MCF 10A (cell line): ENCODE measurements around the gene ZBTB7C. TPM values are rescaled to one million over a fixed set of nuclear protein-coding genes. Genes with fewer than 3 reads are reported as not detected.

Experiments
- BruUV-seq: library from RNA; stranded (reverse); fragments of 400-500 nt; replicated peaks from 2 replicates; lab custom pipeline; 2021; lab: Mats Ljungman, UMichigan
- CTCF ChIA-PET: fragments of 300-600 bp; sonication (Branson Sonifier 250); formaldehyde crosslinking; extraction: SDS; loops from one replicate; lab custom pipeline; 2021; ENCODE audit warnings: antibody characterized with exemption, inconsistent platforms; lab: Yijun Ruan, JAX
- POLR2A ChIA-PET: fragments of 300-600, 350-650 bp; sonication (Branson Sonifier 250); formaldehyde crosslinking; extraction: SDS; loops from one replicate; lab custom pipeline; 2020; ENCODE audit warnings: antibody characterized with exemption, inconsistent platforms; lab: Yijun Ruan, JAX
- DNase-seq: peaks from one replicate; pipeline ENCODE4 v3.0.0-alpha.2; 2018; ENCODE audit not compliant: unreplicated experiment
- H3K27ac Mint-ChIP-seq: one replicate; pipeline ENCODE4 v1.8.0; 2022; ENCODE audit warnings: mild to moderate bottlenecking, low read depth, mixed read lengths; ENCODE audit not compliant: unreplicated experiment
- H3K27me3 Mint-ChIP-seq: one replicate; pipeline ENCODE4 v1.8.0; 2022; ENCODE audit warnings: mixed read lengths; ENCODE audit not compliant: insufficient read depth, unreplicated experiment
- H3K36me3 Mint-ChIP-seq: one replicate; pipeline ENCODE4 v1.8.0; 2022; ENCODE audit warnings: mild to moderate bottlenecking, moderate library complexity, mixed read lengths; ENCODE audit not compliant: insufficient read depth, unreplicated experiment
- H3K4me1 Mint-ChIP-seq: one replicate; pipeline ENCODE4 v1.8.0; 2022; ENCODE audit warnings: mixed read lengths; ENCODE audit not compliant: insufficient read depth, unreplicated experiment
- H3K4me3 Mint-ChIP-seq: one replicate; pipeline ENCODE4 v1.8.0; 2022; ENCODE audit warnings: mild to moderate bottlenecking, moderate library complexity, mixed read lengths; ENCODE audit not compliant: unreplicated experiment
- H3K9me3 Mint-ChIP-seq: one replicate; pipeline ENCODE4 v1.8.0; 2022; ENCODE audit warnings: mixed read lengths; ENCODE audit not compliant: unreplicated experiment
- intact Hi-C: fragments of 100-400 bp; cut with micrococcal nuclease; formaldehyde crosslinking; loops from 2 replicates; pipeline ENCODE4 v1.14.1; 2022
- total RNA-seq: library from RNA; stranded (reverse); gene quantifications from 2 replicates; pipeline ENCODE4 v1.2.3, GENCODE V29; 2022
- TF ChIP-seq, protein P1 (sequence below): fragments of 200-600 bp; IDR thresholded peaks from one replicate; pipeline ENCODE4 v1.8.0; 2022; ENCODE audit warnings: antibody characterized with exemption, mild to moderate bottlenecking; ENCODE audit not compliant: unreplicated experiment

ZBTB7C gene
- total RNA-seq, 1 experiment from 2014 or later, result 0.42 TPM

DNA sequence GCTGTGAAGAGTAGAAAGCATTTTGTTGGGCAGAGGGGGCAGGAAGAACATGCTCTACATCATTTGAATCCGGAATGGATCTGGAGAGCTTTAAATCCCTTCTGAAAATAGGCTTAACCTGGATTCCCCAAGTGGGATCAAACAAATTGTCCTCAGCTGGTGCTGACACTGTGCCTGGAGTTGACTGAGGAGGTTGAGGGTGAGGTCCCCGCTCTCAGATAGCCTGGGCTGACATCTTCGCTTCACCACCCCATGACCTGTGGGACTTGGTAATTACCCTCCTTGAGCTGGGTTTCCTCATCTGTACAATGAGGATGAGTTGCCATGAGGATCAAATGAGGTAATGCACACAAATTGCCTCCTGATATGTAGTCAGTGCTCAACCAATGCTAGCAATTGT lies 360.9 kb downstream of the ZBTB7C start:
- CTCF ChIA-PET, result interaction anchor here (1.7 to 3.1 kb wide), 2 partner anchors 17 to 397 kb away, joined by 6 to 15 read pairs; no protein-coding TSS in a partner anchor
- POLR2A ChIA-PET, result no interaction called here
- Mint-ChIP-seq H3K36me3 (no peaks in the 10 kb centered on the region), H3K27me3 (no peaks in the 10 kb centered on the region), H3K4me3 (no peak overlapping the region), H3K9me3 (peaks cover 7% of the 10 kb centered on the region), H3K4me1 (no peaks in the 10 kb centered on the region), H3K27ac (no peak overlapping the region)
- intact Hi-C loops, result no loop called here
- TF ChIP-seq, protein P1, sequence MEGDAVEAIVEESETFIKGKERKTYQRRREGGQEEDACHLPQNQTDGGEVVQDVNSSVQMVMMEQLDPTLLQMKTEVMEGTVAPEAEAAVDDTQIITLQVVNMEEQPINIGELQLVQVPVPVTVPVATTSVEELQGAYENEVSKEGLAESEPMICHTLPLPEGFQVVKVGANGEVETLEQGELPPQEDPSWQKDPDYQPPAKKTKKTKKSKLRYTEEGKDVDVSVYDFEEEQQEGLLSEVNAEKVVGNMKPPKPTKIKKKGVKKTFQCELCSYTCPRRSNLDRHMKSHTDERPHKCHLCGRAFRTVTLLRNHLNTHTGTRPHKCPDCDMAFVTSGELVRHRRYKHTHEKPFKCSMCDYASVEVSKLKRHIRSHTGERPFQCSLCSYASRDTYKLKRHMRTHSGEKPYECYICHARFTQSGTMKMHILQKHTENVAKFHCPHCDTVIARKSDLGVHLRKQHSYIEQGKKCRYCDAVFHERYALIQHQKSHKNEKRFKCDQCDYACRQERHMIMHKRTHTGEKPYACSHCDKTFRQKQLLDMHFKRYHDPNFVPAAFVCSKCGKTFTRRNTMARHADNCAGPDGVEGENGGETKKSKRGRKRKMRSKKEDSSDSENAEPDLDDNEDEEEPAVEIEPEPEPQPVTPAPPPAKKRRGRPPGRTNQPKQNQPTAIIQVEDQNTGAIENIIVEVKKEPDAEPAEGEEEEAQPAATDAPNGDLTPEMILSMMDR, result no peak
- DNase-seq, result no peak
- BruUV-seq, result no TSS peak

DNA sequence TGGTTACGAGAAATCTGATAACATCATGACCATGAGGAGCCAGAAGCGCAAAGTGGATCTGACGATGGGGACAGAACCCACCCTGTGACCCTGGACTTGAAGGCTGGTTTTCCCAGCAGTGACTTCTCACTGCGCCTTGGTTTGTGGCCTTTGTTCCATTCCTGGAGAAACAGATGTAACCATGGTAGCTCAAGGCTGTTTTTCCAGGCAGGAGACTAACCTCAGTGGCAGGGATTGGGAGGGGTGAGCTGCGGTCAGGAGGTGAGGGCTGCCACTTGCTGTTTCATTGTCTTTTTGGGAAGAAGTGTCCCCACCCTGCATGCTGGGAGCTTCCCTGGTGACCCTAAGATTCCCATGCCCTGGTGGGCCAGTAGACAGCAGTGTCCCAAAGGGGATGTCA lies 362.3 kb downstream of the ZBTB7C start:
- intact Hi-C loops, result no loop called here
- no peaks in the 10 kb centered on the region for H3K36me3 Mint-ChIP-seq
- TF ChIP-seq, protein P1, result no peak
- H3K4me3 Mint-ChIP-seq, result no peak overlapping the region
- no peak overlapping the region for H3K27ac Mint-ChIP-seq
- no TSS peak for BruUV-seq
- CTCF ChIA-PET, result interaction anchor here (0.6 to 3.1 kb wide), 6 partner anchors 14 to 400 kb away, joined by 3 to 15 read pairs (median 4); no protein-coding TSS in a partner anchor
- H3K27me3 Mint-ChIP-seq, result no peaks in the 10 kb centered on the region
- no peaks in the 10 kb centered on the region for H3K4me1 Mint-ChIP-seq
- no peak for DNase-seq
- POLR2A ChIA-PET, result no interaction called here
- H3K9me3 Mint-ChIP-seq, result peaks cover 7% of the 10 kb centered on the region

DNA sequence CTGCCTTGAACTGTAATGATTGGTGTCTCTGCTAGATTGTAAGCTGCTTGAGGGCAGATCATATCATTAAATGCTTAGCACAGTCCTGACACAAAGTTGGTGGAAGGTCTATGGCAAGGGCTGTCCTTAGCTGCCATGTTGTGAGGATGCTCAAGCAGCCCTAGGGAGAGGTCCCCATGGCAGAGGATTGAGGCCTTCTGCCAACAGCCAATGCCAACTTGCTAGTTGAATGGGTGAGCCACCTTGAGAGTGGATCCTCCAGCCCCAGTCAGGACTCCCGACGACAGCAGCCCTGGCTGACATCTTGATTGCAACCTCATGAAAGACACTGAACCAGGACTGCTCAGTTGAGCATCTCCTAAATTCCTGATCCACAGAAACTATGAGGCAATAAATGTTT lies 363.4 kb downstream of the ZBTB7C start:
- TF ChIP-seq, protein P1, result no peak
- no peak for DNase-seq
- no TSS peak for BruUV-seq
- Mint-ChIP-seq H3K27me3 (no peaks in the 10 kb centered on the region), H3K27ac (no peak overlapping the region), H3K4me3 (no peak overlapping the region), H3K4me1 (no peaks in the 10 kb centered on the region), H3K36me3 (no peaks in the 10 kb centered on the region), H3K9me3 (peaks cover 7% of the 10 kb centered on the region)
- intact Hi-C loops, result no loop called here
- CTCF ChIA-PET, result no interaction called here
- POLR2A ChIA-PET, result no interaction called here

DNA sequence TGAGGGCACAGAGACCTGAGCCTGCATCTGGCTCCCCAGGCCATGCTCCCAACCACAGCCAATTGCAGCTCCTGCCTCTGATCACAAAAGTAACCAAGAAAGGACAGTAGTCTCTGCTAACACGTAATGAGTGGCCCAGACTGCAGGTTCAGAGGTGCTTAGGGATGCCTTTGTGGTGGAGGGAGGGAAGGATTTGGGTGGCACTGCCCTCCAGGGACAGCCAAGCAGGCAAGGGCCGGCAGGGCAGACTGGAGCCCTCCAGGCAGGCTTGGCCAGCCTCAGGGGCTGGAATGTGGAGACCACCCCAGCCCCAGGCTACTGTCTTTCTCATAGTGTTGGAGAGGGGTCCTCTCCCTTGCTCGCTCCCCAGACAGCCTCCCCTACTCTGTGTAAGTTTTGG lies 364.2 kb downstream of the ZBTB7C start:
- CTCF ChIA-PET, result interaction anchor here (0.5 to 1.1 kb wide), 3 partner anchors 9 to 420 kb away, joined by 3 read pairs; no protein-coding TSS in a partner anchor
- no peaks in the 10 kb centered on the region for H3K4me1 Mint-ChIP-seq
- TF ChIP-seq, protein P1, result no peak

More for the DNA sequence above, 364.2 kb downstream of the ZBTB7C start:
- intact Hi-C loops, result no loop called here
- Mint-ChIP-seq H3K9me3 (peaks cover 7% of the 10 kb centered on the region), H3K4me3 (no peak overlapping the region), H3K36me3 (no peaks in the 10 kb centered on the region), H3K27ac (no peak overlapping the region), H3K27me3 (no peaks in the 10 kb centered on the region)
- BruUV-seq, result no TSS peak
- DNase-seq, result no peak
- POLR2A ChIA-PET, result no interaction called here
